ENCODE measurements around the gene LSAMP.

The LSAMP gene

GRCh38 chr3:116445311-116445841 is at the start of gene LSAMP:
TSS of gene LSAMP (minus strand) at chr3:116445487.
- DNase-seq = peak; percentile 71

DNA sequence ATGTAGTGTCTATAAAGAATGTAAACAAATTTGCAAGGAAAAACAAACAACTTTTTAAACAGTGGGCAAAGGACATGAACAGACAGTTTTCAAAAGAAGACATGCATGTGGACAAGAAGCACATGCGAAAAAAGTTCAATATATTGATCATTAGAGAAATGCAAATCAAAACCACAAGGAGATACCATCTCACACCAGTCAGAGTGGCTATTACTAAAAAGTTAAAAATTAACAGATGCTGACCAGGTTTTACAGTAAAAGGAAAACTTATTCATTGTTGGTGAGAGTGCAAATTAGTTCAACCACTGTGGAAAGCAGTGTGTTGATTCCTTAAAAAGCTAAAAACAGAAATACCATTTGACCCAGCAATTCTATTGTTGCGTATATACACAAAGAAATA is 47.1 kb upstream of the LSAMP start:
- no peak for DNase-seq

- no peak for DNase-seq
These were observed 37.8 kb upstream of the LSAMP start for GRCh38 chr3:116483135-116483534.

DNA sequence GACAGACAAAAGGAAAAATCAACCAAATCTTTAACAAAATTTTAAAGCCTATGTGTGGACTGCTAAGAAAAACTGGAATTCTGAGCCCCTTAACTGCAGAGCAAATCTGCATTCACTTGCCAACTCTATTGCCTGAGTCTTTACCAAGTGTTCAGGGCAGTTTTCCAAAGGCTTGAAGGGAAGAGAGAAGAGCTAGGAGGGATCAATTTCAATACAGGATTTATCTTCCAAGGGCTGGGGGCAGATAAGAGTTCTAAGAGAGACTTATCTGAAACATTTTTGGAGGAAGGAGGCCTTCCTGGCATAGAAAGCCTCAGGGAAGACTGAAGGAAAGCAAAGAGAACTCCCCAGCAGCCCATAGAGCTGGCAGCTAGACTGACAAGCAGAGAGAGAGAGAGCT is 31.4 kb upstream of the LSAMP start:
- no peak for DNase-seq

DNA sequence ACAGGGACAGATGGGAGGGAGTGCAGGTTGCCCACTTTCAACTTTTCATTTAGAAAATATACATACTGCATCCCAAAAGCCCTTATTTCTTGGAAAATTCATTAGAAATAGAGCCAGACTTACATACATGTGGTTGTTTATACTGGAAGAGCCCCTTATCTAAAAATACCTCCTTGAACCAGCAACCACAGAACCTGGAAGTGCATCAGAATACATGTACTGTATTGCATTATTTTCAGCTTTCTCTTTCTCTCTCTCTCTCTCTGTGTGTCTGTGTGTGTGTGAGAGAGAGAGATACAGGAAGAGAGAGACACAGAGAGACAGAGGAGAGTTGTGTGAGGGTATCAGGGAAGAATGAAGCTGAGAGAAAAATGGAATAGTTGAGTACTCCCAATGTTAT is 29.5 kb upstream of the LSAMP start:
- DNase-seq = peak; percentile 48

DNA sequence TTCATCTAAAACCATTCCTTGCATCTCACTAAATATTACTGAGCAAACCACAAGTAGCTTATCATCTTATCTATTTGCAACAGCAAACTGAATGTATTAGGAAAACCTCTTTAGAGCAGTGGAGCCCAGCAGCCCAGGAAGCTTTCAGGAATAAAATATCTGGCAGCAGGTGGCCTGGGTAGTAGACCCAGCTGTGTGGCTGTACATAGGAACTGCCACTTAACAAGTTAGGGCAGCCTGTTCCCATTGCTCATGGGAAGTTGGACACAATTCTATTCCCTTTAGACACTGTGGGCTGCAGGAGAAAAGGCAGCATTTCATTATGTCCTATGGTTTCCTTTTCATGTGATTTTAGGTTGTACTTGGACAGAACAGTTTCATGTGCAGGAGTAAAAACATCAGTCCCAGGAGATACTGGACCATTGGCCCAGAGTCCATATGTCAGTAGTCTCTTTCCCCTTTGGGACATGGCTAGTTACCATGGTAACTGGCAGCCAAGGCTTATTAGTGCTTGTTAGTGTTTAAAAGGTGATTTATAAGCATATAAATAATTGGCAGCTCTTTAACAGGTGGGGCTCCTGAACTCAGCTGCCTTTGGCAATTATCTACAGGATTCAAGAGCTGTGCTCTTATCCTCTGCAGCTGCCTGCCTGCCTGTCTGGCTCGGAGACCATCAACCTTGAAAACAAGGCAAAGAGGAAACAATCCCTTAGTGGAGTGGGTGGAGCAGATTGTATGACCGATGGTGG is 28.9 kb upstream of the LSAMP start:
- peak; percentile 99 for DNase-seq

DNA sequence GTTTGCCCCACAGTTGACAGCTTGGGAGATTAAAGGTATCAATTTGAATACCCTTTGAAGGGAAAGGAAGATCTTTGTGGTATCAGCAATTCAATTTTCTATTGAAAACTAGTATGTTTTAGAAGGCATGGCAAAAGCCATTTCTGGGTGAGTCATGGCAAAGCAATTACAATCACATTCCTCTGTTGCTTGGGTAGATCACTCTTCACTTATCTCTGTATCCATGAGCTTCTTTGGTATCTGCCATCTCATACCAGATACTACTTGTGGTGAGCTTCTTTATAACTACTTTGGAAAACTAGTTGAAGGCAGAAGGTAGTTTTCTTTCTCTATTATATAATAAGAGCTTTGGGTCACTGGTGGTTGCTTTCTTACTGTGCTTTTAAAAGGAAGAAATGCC is 28.3 kb upstream of the LSAMP start:
- no peak for DNase-seq

DNA sequence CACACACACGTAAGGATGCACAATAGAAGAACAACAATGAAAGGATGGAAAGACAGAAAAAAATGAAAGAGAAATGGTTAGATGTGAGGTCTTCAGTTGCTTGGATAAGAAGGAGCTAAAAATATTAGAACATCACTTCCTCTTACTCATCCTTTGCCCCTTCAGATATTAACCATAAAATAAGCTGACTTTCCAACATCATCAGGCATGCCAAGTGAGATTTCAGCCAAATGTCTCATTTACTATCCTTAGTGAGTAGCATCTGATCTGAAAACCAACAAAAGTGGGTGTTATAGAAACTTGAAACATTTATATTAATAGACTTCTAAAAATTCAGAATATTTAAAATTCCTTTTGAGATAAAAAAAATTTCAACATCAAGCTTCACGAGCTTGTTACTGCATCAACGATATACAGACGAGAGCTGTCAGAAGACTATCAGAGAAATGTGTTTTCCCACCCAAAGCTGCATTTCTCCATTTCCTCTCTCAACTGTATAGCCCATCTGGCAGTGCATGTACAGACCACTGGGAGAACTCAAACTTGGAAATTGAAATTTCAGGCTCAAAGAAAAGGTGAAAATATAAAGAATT is 25.4 kb upstream of the LSAMP start:
- DNase-seq = no peak

GRCh38 chr3:116469546-116469945 is 24.3 kb upstream of the LSAMP start:
- no peak for DNase-seq

DNA sequence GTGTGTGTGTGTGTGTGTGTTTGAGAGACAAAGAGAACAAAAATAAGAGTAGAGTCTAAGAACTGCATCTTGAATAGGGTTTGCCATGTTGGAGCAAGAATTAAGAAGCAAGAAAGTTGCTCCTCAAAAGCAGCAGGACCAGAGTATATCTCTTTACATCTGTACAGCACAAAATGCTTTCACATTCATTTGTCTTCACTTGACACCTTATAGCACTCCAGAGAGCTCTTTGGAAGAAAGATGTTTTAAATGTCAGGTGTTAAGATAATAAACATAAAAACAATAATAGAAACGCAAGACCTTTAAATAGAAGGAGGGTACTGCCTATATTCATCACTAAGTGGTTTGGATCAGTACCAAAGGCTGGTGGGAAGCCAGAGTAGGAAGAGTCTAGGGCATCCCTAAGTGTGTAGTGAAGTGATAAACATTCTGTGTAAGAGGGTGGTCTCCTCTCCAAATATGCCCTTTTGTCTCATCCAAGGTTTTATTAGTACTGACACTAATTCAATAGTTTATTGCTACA is 19.1 kb upstream of the LSAMP start:
- no peak for DNase-seq

- no peak for DNase-seq
These were observed 8.5 kb upstream of the LSAMP start for GRCh38 chr3:116453666-116454346.

DNA sequence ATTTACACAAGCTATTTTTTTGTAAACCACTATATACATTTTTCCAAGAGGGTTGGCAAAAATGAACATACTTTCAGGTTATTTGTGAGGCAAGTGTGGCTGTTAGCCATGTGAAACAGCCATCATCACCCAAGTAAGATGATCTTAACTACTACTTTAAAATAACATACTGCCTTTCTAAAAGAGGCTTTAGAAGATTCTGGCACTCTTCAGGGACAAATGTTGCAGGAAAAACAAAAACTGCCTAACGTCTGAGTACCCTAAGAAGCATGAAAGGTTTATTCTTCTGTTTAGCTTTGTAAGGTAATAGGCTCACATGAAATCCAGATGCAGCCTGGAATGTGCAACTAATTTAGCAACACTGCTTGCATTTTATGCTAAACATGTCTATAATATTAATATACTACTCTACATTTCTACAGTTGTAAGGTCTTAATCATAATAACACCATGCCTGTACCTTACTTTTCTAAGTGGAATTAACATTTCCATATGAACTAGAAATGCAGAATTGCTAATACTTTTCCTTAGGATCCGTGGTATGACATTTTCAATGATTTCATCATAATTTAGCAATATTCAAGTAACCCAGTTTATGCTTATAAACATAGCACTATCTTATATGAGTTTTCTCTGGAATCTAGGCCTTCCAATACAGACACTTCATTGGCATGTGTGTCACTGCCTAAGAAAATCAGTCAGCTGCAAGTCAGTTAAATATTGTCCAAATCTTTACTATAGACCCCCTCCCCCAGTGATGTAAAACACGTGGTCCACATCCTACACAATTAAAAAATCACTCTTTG is 4.5 kb upstream of the LSAMP start:
- DNase-seq = no peak

DNA sequence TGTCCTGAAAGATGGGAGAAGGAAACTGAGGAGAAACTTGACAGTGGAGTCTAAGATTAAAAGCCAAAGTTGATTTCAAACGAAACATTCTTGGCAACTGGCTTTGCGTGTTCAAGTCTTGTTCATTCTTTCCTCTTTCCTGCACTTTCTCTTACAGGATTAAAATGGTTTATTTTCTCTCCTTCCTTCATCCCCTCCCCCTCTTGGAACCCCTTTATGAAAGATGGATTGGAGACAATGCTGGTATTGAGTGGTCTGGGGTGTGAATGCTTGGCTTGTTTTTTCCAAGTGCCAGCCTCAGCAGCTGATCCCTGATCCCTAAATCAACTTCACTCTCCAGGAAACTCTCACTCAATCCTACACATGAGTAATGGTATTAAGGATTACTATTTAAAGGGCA is 703 bp upstream of the LSAMP start:
- DNase-seq = no peak

GRCh38 chr3:116444819-116445310 is 422 bp downstream of the LSAMP start:
- no peak for DNase-seq

DNA sequence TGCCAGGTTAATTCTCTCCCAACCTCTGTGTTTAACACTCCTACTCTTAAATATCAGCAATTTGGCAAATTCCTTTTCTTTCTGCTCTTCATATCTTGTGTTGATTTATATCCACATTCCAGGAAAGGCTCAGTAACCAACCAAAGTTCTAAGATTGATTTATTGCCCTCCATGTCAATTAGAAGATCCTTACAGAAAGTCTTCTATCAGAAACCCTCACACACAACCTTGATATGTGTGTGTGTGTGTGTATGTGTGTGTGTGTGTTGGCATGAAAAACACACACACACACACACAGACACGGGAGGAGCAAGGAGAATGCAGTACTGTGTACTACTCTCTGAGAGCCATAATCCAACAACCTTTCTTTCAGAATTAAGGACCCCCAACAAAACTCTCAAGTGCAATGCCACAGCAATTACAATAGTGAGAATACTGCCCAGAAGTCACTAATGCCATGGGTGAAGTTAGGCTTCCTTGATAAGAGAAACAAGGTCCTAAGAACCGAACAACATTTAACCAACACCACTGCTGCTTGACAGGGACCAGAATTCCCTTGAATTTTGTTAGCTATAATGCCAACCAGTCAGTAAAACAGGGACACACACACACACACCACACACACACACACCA is 1.1 kb downstream of the LSAMP start:
- no peak for DNase-seq

- no peak for DNase-seq
These were observed 2.1 kb downstream of the LSAMP start for GRCh38 chr3:116443191-116443661.

DNA sequence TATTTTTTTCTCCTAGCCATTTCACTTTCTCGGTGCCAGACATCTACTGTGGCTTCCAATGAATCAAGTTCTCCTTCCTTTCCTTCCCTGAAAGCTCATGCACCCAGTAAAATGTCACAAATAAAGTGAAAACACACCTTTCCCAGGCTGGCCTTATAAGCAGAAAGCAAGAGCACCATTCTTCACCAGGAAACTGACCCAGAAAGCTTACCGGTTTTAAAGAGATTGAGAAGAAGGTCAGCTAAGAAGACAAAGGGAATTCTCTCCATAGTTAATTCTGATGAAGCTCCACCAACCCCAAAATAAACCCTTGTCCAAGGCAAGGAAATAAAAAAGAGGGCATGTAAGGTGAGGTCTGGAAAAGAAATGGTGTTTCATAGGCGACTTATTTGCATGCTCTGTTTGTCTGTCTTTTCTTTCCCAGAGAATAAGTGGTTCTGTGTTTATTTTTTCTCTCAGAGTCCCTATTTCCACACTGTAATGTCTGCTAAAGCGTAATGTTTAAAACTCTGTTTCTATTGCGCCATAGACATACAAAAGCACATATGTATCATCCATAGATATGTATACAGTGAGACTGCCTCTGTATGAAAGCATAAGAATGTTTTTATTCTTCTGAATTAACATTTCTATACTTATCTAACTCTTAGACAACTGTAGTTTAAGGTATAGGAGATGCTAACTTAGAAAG is 2.8 kb downstream of the LSAMP start:
- no peak for DNase-seq

DNA sequence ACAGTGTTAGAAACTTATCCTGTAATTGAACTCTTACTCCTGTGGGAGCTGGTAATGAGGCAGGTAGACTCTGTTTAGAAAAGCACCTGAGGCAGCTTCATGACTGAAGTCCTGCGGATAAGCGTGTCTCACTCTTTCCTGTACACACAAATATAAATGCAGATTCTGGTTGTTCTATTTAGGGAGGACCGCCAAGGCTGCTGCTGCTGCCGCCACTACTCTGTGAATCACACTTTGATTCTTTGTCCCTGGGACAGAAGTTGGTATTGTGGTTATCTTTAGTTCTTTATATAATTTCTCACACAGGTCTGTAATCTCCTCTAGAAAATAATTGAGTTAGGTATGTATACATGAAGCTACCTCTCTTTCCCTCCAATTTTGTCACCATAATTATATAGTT is 3.6 kb downstream of the LSAMP start:
- DNase-seq = no peak

GRCh38 chr3:116440196-116440595 is 5.1 kb downstream of the LSAMP start:
- no peak for DNase-seq

DNA sequence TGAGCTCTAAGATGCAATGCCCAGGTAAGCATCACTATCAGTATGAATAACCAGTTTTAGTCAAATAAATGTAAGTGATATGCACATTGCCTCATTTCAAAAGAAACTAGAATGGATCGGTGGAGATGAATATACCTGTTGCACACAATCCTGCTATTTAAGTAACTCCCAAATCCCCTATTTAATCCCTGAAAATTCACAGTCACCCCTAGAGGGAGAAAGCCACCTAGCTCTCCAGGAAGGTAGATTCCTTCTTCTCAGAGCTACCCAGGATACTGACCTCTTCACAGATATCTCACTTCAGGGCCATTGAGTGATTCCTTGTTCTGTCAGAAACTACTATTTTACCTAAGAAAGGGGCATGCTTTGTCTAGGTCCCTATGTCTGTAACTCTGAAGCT is 11.7 kb downstream of the LSAMP start:
- DNase-seq = no peak

GRCh38 chr3:116432795-116433194 is 12.5 kb downstream of the LSAMP start:
- DNase-seq = no peak

All from NCI-H524 treated with DMSO at 0.1 percent for 48 hours (cell line).